Ishikawa (cell line): ENCODE data around the gene CMSS1.

Experiments
- CEBPB ChIP-seq: IDR thresholded peaks from 2 replicates; pipeline ENCODE4 v1.6.1; 2012
- CREB1 ChIP-seq: IDR thresholded peaks from 2 replicates; pipeline ENCODE4 v1.6.1; 2012; ENCODE audit warnings: low read depth
- EGR1 ChIP-seq: IDR thresholded peaks from 2 replicates; pipeline ENCODE4 v1.6.1; 2012
- EP300 ChIP-seq: IDR thresholded peaks from 2 replicates; pipeline ENCODE4 v1.6.1; 2012; ENCODE audit warnings: borderline replicate concordance
- FOXM1 ChIP-seq: IDR thresholded peaks from 2 replicates; pipeline ENCODE4 v1.6.1; 2012; ENCODE audit warnings: low read depth, borderline replicate concordance
- MAX ChIP-seq: IDR thresholded peaks from 2 replicates; pipeline ENCODE4 v1.6.1; 2012
- NFIC ChIP-seq: IDR thresholded peaks from 2 replicates; pipeline ENCODE4 v1.6.1; 2012
- RAD21 ChIP-seq: IDR thresholded peaks from 2 replicates; pipeline ENCODE4 v1.6.1; 2012; ENCODE audit warnings: low read depth
- REST ChIP-seq: IDR thresholded peaks from 2 replicates; pipeline ENCODE4 v1.6.1; 2012; ENCODE audit warnings: low read depth, mild to moderate bottlenecking
- TAF1 ChIP-seq: IDR thresholded peaks from 2 replicates; pipeline ENCODE4 v1.6.1; 2012; ENCODE audit warnings: low read depth, mild to moderate bottlenecking
- TCF12 ChIP-seq: IDR thresholded peaks from 2 replicates; pipeline ENCODE4 v1.6.1; 2012; ENCODE audit warnings: low read depth
- TEAD4 ChIP-seq: IDR thresholded peaks from 2 replicates; pipeline ENCODE4 v1.6.1; 2012
- USF1 ChIP-seq: IDR thresholded peaks from 2 replicates; pipeline ENCODE4 v1.6.1; 2012
- YY1 ChIP-seq: IDR thresholded peaks from 2 replicates; pipeline ENCODE4 v1.6.1; 2012; ENCODE audit warnings: low read depth
- ZBTB7A ChIP-seq: IDR thresholded peaks from 2 replicates; pipeline ENCODE4 v1.6.1; 2012; ENCODE audit warnings: low read depth

CMSS1 gene

GRCh38 chr3:100141586-100141985, 323.9 kb downstream of the CMSS1 start:
- TF ChIP-seq EP300, result no peak
- no peak for TF ChIP-seq CEBPB
- no peak for TF ChIP-seq YY1
- TF ChIP-seq ZBTB7A, result no peak
- no peak for TF ChIP-seq TEAD4

GRCh38 chr3:100144255-100144866, 326.7 kb downstream of the CMSS1 start:
- TF ChIP-seq REST (no peak), MAX (no peak), RAD21 (no peak), TAF1 (no peak), EGR1 (no peak), ZBTB7A (no peak), NFIC (no peak), TEAD4 (no peak), FOXM1 (no peak), CEBPB (no peak), CREB1 (no peak), YY1 (no peak), USF1 (no peak), TCF12 (no peak), EP300 (no peak)

- TF ChIP-seq FOXM1 (no peak), REST (no peak), EGR1 (no peak), TAF1 (no peak)
Measured at GRCh38 chr3:100149130-100149529, 331.5 kb downstream of the CMSS1 start.

- TF ChIP-seq EGR1, result no peak
- no peak for TF ChIP-seq YY1
- TF ChIP-seq TAF1, result no peak
- no peak for TF ChIP-seq REST
- no peak for TF ChIP-seq NFIC
- TF ChIP-seq CEBPB, result no peak
- no peak for TF ChIP-seq ZBTB7A
- TF ChIP-seq MAX, result no peak
- TF ChIP-seq TEAD4, result no peak
- TF ChIP-seq RAD21, result no peak
- no peak for TF ChIP-seq EP300
- no peak for TF ChIP-seq TCF12
- no peak for TF ChIP-seq USF1
- no peak for TF ChIP-seq FOXM1
- TF ChIP-seq CREB1, result no peak
Measured at GRCh38 chr3:100149713-100150415, 332.2 kb downstream of the CMSS1 start.
